Panc1 (cell line): ENCODE data around the gene NSD1. TPM values are rescaled to one million over a fixed set of nuclear protein-coding genes. Genes with fewer than 3 reads are reported as not detected.

Source experiments
- ATAC-seq: fragments of 200-7000 bp; cut with Tn5 transposase; 2 replicates; pipeline ENCODE4 v1.9.1; 2020; ENCODE audit warnings: mild to moderate bottlenecking, moderate library complexity
- BruUV-seq: library from RNA; stranded (reverse); fragments of 400-500 nt; replicated peaks from 2 replicates; lab custom pipeline; 2021; lab: Mats Ljungman, UMichigan
- CTCF ChIA-PET: fragments of 300-600 bp; sonication (Branson Sonifier 250); formaldehyde crosslinking; loops from one replicate; lab custom pipeline; 2022; ENCODE audit warnings: antibody characterized with exemption; lab: Charles Lee
- POLR2A ChIA-PET: fragments of 300-600 bp; sonication (Branson Sonifier 250); formaldehyde crosslinking; loops from one replicate; lab custom pipeline; 2022; ENCODE audit warnings: antibody characterized with exemption; lab: Charles Lee
- DNase-seq: peaks from one replicate; pipeline ENCODE4 v3.0.0-alpha.2; 2010; ENCODE audit warnings: low read depth, low spot score
- H3K27ac ChIP-seq: 2 replicates; pipeline ENCODE4 v1.5.1; 2011; ENCODE audit warnings: mild to moderate bottlenecking, low read length, inconsistent platforms
- H3K27me3 ChIP-seq: fragments of 200-500 bp; sonication (Bioruptor generic); 2 replicates; pipeline ENCODE4 v1.6.0; 2014; ENCODE audit warnings: low read length, inconsistent platforms; ENCODE audit not compliant: control insufficient read depth, insufficient read depth
- H3K36me3 ChIP-seq: fragments of 200-500 bp; sonication (Bioruptor generic); 2 replicates; pipeline ENCODE4 v1.5.1; 2014; ENCODE audit warnings: inconsistent platforms, mild to moderate bottlenecking, low read length, moderate library complexity; ENCODE audit not compliant: control insufficient read depth, insufficient read depth
- H3K4me1 ChIP-seq: 2 replicates; pipeline ENCODE4 v1.5.1; 2011; ENCODE audit warnings: inconsistent platforms, mild to moderate bottlenecking, low read length, moderate library complexity; ENCODE audit not compliant: control insufficient read depth, insufficient read depth
- H3K4me3 ChIP-seq, 2 experiments: 2 replicates each; pipeline ENCODE4 v1.5.1; 2011 to 2012; ENCODE audit warnings: low read depth in 2 of 2, low read length in 2 of 2, mild to moderate bottlenecking in 2 of 2, inconsistent platforms in 1 of 2, moderate library complexity in 1 of 2
- H3K9me3 ChIP-seq: fragments of 200-500 bp; sonication (Bioruptor generic); 2 replicates; pipeline ENCODE4 v1.5.1; 2014; ENCODE audit warnings: low read depth, mild to moderate bottlenecking, inconsistent platforms, low read length, moderate library complexity; ENCODE audit not compliant: control insufficient read depth, insufficient read depth
- CTCF ChIP-seq: fragments of 450-650 bp; IDR thresholded peaks from 2 replicates; pipeline ENCODE4 v1.5.1; 2017; ENCODE audit warnings: mild to moderate bottlenecking
- POLR2AphosphoS5 ChIP-seq: IDR thresholded peaks from 2 replicates; pipeline ENCODE4 v1.6.1; 2012; ENCODE audit warnings: mild to moderate bottlenecking, low read depth, low read length, moderate library complexity
- REST ChIP-seq, 2 experiments: IDR thresholded peaks; 2 replicates each; pipeline ENCODE4 v1.6.1; 2011 to 2012; ENCODE audit warnings: low read depth in 2 of 2, control low read depth in 1 of 2, low read length in 1 of 2, mild to moderate bottlenecking in 1 of 2, moderate library complexity in 1 of 2; ENCODE audit not compliant: insufficient read depth in 1 of 2
- SIN3A ChIP-seq: IDR thresholded peaks from 2 replicates; pipeline ENCODE4 v1.6.1; 2012; ENCODE audit warnings: low read depth, mild to moderate bottlenecking, low read length, moderate library complexity, borderline replicate concordance; ENCODE audit not compliant: insufficient read depth
- TCF7L2 ChIP-seq: IDR thresholded peaks from 2 replicates; pipeline ENCODE4 v1.6.1; 2011; ENCODE audit warnings: mild to moderate bottlenecking, low read depth, low read length, inconsistent platforms
- in situ Hi-C: cut with HindIII; loops from 2 replicates; pipeline ENCODE4 v1.10.0; 2016; ENCODE audit warnings: low sequenced_read_pairs, low pct_unique_long_range_greater_than_20kb
- intact Hi-C: fragments of 100-400 bp; cut with micrococcal nuclease; formaldehyde crosslinking; loops from one replicate; pipeline ENCODE4 v1.10.0; 2022; ENCODE audit not compliant: unreplicated experiment
- total RNA-seq: library from RNA; stranded (reverse); gene quantifications from one replicate; pipeline ENCODE4 v1.2.1, GENCODE V29; 2021; ENCODE audit not compliant: unreplicated experiment

NSD1 gene
- total RNA-seq, 1 experiment from 2014 or later = 58.7 TPM

GRCh38 chr5:177131019-177131320 lies 2.6 kb upstream of the NSD1 start:
- intact Hi-C loops (no loop called here), in situ Hi-C loops (no loop called here)
- peaks cover 5% of the 10 kb centered on the region; the same call in 1 of the 2 replicates for H3K36me3 ChIP-seq
- no peak overlapping the region for H3K4me3 ChIP-seq
- no peaks in the 10 kb centered on the region for H3K9me3 ChIP-seq
- ATAC-seq = no peak
- H3K27ac ChIP-seq = no peak overlapping the region
- TF ChIP-seq SIN3A = no peak
- TF ChIP-seq CTCF = no peak
- no peak for TF ChIP-seq REST (IDR thresholded peaks at IDR 0.05; ENCODE audit: insufficient read depth in 1 of 2, low read depth in 2 of 2, low read length in 1 of 2)
- TF ChIP-seq POLR2AphosphoS5 = no peak
- TF ChIP-seq TCF7L2 = no peak
- no TSS peak for BruUV-seq
- H3K4me1 ChIP-seq = peaks cover 17% of the 10 kb centered on the region
- H3K27me3 ChIP-seq = no peaks in the 10 kb centered on the region
- ChIA-PET CTCF (no interaction called here), POLR2A (interaction anchor here (0.6 kb wide), 1 partner anchor 121 kb away, joined by 3 read pairs; no protein-coding TSS in a partner anchor)
- no peak for DNase-seq

GRCh38 chr5:177131352-177132135 lies 2.0 kb upstream of the NSD1 start:
- no peaks in the 10 kb centered on the region for H3K27me3 ChIP-seq
- ChIA-PET CTCF (no interaction called here), POLR2A (interaction anchor here (0.6 kb wide), 1 partner anchor 121 kb away, joined by 3 read pairs; no protein-coding TSS in a partner anchor)
- no peak overlapping the region for H3K27ac ChIP-seq
- peaks cover 22% of the 10 kb centered on the region for H3K4me1 ChIP-seq
- ATAC-seq = no peak
- H3K9me3 ChIP-seq = no peaks in the 10 kb centered on the region
- H3K4me3 ChIP-seq = no peak overlapping the region
- TF ChIP-seq REST (IDR thresholded peaks at IDR 0.05; ENCODE audit: insufficient read depth in 1 of 2, low read depth in 2 of 2, low read length in 1 of 2) = no peak
- no peak for TF ChIP-seq SIN3A
- TF ChIP-seq CTCF = no peak
- no TSS peak for BruUV-seq
- intact Hi-C loops (no loop called here), in situ Hi-C loops (no loop called here)
- peaks cover 9% of the 10 kb centered on the region; the same call in 1 of the 2 replicates for H3K36me3 ChIP-seq
- DNase-seq = no peak
